Islet precursor cell (in vitro differentiated cells): ENCODE measurements around the gene CAST.

Experiments
- DNase-seq: peaks from one replicate; pipeline ENCODE4 v3.0.0-alpha.2; 2018

The CAST gene

DNA sequence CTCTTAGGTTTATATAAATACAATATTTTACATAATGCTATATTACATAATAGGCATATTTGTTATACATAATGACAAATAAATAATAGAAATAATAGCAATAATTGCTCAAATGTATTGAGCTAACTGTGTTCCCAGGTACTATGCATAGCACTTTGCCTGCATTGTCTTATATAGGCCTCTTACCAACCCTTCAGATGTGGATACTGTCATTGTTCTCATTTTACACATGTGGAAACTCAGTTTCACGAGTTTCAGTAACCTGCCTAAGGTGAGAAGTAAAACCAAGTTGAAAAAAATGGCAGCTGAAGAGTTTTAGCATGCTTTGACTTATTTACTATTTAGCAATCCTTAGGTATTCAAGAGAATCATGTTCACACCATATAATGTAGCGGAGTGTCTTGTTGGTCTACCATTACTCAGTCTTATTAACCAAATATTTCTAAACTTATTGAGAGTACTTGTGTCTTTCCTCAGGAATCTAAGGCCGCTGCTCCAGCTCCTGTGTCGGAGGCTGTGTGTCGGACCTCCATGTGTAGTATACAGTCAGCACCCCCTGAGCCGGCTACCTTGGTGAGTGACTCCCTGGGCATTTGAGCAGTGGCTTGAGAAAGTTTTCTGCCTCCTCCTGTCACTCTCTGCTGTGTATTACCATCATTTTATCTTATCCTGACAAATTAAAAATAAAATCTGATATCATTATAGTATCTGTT, 88.1 kb downstream of the CAST start:
- no peak for DNase-seq

- DNase-seq = no peak
These were observed 89.3 kb downstream of the CAST start for GRCh38 chr5:96751203-96752169.

DNA sequence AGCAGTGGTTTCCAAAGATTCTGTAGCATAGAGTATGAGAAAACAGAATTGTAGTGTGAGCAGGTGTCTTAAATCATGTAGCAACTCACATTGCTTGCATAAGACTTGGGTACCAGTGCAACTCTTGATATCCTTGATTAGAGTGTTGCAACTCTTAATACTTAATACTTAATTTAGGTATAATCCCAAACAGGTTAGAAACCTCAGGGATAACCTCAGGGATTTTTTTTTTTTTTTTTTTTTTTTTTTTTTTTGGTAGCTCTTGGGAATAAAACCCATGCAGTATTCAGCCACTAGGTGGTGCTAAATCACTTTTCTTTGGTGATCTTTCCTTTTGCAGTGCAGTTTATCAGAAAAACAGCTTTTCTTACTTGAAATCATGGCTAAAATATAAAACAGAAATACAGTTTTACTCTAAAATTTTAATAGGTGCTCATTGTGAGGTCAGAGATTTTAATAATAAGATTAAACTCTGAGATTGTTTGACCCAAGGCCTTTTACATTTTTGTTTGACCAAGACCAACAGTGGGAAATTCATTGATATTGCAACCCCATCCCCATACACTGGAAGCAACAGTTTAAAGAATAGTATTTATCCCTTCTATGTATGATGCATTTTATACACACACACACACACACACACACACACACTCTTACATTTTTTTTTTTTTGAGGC, 90.3 kb downstream of the CAST start:
- no peak for DNase-seq

DNA sequence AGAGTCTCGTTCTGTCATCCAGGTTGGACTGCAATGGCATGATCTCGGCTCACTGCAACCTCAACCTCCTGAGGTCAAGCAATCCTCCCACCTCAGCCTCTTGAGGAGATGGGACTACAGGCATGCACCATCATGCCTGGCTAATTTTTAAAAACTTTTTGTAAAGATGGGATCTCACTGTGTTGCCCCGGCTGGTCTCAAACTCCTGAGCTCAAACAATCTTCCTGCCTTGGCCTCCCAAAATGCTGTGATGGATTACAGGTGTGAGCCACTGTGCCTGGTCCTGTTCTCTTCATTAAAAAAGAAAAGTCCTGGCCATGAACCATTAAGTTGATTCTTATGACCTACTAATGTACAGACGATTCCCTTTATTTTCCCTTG, 90.8 kb downstream of the CAST start:
- DNase-seq = no peak

DNA sequence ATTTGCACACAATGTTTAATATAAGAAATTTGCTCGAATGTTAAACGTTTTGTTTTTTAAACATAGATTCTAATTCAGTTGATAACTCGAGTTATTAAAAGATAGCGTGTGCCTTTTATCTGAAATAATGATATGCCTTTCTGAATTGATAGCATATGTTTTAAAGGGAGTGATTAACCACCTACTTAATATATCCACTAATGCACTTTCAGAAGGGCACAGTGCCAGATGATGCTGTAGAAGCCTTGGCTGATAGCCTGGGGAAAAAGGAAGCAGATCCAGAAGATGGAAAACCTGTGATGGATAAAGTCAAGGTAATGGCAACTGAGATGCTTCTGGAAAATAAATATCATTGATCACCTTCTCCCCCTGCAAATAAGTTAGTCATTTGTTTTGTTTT, 91.7 kb downstream of the CAST start:
- DNase-seq = no peak

- no peak for DNase-seq
These were observed 93.7 kb downstream of the CAST start for GRCh38 chr5:96755851-96756250.

DNA sequence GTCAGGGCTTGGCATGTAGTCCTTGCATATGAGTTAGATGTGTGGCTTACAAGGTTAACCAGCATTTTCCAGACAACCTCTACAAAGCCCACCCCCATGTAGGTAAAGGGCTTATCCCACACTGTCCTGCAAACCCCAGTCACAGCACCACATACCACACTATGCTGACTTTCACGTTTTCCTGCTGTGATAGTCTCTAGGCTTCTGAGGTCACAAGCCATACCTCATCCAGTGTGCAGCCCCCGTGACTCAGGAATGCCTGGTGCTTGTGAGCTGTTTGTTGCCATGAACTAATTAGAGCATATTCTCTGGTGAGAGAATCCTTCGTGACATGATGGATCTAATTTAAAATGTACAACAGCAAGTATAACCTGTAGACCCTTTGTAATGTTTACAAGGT, 94.8 kb downstream of the CAST start:
- no peak for DNase-seq

DNA sequence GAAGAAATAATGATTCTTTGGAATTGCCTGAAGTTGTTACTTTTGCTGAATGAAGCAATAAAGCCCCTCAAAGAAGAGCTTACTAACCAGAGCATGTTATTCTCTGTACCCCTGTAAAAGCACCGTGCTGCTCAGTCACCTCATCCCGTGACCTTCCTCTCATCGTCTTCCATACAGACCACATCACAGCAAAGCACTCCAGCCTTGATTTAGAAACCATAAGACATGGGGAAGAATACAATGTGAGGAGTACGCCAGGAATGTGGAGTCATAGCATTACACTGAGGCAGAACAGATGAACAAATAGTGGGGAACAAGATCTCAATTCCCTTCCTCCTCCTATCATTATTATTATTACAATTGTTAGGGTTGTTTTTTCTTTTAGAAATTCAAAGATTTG, 96.4 kb downstream of the CAST start:
- DNase-seq = no peak

- no peak for DNase-seq
These were observed 99.4 kb downstream of the CAST start for GRCh38 chr5:96761618-96762017.

GRCh38 chr5:96763026-96763425, 100.8 kb downstream of the CAST start:
- no peak for DNase-seq

GRCh38 chr5:96765043-96765442, 102.9 kb downstream of the CAST start:
- DNase-seq = no peak

DNA sequence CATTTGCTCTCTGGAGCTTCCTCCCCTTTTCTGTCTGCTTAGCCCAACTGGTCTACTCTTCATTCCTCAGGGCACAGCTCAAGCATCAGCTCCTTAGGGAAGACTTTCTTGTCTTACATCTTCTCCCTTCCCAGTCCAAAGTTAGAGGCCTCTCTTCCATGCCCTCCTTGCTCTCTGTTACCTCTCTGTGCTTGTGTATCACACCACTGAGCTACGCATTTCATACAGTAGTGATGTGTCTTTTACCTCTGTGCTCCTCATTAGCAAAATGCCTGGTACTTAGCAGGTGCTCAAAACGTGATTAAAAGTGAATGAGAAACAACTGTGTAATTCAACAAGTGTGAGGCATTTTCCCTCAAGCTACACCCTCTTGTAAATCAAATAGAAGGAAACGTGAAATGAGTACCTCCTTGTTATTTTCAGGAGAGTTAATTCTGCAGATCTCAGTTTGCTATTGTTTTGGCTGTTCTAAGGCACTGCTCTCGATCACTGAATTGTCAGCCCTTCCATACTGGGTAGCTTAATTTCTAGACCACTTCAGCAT, 106.6 kb downstream of the CAST start:
- no peak for DNase-seq

- DNase-seq = no peak
These were observed 109.2 kb downstream of the CAST start for GRCh38 chr5:96771395-96771794.

DNA sequence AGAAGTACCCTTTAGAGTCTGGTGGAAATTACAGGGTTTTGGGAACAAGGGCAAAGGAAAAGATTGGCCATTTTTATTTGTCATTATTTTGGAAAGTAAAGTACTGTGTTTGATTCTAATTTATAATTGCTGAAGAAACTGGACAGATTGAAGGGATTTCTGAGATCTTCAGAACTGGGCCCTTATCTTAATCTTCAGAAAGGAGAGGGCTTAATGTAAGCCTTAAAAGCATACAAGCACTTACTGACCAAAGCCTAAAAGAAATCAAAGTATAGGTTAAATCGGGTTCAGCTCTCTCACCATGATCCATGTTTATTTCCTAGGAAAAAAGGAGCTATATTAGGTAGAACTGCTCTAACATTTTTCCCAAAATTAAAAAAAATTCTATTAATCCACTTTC, 109.9 kb downstream of the CAST start:
- no peak for DNase-seq

- DNase-seq = no peak
These were observed 110.4 kb downstream of the CAST start for GRCh38 chr5:96772542-96772941.

- DNase-seq = no peak
These were observed 112.9 kb downstream of the CAST start for GRCh38 chr5:96775050-96775449.

DNA sequence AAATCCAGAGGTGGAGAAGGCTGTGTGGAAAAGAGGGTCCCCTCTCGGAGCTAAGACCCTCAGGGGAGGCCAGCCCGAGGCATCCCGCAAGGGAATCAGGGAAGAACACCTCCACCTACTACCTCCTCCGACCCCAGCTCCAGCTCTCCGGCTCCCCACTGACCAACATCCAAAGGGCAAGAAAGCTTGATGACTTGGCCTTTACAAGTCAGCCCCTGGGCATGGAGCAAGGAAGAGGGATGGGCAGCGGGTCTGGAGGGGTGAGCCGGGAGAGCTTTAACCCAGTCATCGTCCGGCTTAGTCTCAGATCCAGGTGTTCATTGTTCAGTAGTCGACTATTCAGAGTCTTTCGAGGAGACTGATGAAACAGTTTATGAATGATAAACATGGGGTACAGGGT, 113.5 kb downstream of the CAST start:
- no peak for DNase-seq

- DNase-seq = no peak
These were observed 114.4 kb downstream of the CAST start for GRCh38 chr5:96776621-96777020.

DNA sequence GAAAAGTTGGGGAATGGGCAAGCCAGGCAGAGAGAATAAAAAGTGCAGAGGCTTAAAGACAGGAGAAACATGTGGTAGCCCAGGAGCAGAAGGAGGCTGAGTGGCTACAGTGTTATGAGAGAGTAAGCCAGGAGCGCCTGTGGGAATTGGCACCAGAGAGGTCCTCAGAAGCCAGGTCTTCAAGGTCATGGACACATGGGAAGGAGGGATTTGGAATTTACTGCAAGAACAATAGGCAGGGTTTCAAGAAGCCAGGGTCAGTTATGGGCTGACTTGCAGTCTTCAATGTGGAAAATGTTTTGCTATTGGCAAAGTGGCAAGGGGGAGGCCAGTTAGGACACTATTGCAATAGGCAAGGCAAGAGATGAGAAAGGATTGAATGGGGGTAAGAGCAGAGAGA, 116.2 kb downstream of the CAST start:
- no peak for DNase-seq

DNA sequence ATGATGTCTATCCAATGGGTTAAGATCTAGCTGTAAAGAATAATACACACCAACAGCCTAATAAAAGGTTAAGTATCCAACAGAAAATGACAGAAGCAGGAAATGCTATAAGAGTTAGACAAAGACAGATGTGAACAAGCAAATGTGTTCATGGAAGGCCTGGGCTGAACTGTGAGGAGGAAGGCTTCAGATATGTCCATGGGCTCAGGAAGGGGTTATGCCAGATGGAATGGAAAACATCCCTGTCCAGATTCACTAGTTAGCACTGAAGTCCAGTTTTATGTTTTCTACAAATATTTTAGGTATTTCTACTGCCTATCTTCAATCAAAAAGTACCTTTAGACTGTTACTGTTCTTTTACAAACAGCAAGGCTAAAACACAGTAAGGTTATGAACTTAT, 118.5 kb downstream of the CAST start:
- DNase-seq = no peak

- no peak for DNase-seq
These were observed 119.1 kb downstream of the CAST start for GRCh38 chr5:96781031-96781971.

DNA sequence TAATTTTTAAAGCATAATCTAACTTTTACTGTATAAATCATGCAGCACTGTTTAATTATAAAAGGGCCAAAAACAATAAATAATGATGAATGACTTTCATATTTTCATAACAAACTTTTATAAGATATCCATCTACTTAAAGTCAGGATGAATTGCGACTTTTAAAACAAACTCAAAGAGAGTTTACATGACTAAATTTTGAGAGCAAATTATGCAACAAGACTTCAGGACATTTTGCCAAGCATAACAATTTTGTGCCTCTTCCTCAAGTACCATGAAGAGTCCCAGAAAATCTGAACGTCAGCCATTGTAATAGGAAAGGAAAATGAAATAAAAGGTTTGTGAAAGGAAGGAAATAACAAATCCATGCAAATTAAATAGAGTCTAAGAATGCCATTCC, 121.2 kb downstream of the CAST start:
- no peak for DNase-seq
